HG03135 (cell line): ENCODE data around the gene IRF1.
"Not testable (repeated sequence)": the region's sequence is repeated elsewhere in the genome, so short reads cannot be mapped to it uniquely, and the experiment has no call there.

Experiments
- ATAC-seq: cut with Tn5 transposase; IDR thresholded peaks from one replicate; pipeline ENCODE4 v1.9.1; 2021; ENCODE audit warnings: mild to moderate bottlenecking, moderate library complexity; ENCODE audit not compliant: unreplicated experiment

IRF1 gene

GRCh38 chr5:132444841-132445639, 45.5 kb downstream of the IRF1 start:
- ATAC-seq = no peak

GRCh38 chr5:132444061-132444460, 46.5 kb downstream of the IRF1 start:
- no peak for ATAC-seq

- ATAC-seq = no peak
These were observed 51.0 kb downstream of the IRF1 start for GRCh38 chr5:132439521-132440089.

GRCh38 chr5:132438917-132439316, 51.7 kb downstream of the IRF1 start:
- ATAC-seq = no peak

GRCh38 chr5:132438267-132438645, 52.3 kb downstream of the IRF1 start:
- not testable (repeated sequence) for ATAC-seq

GRCh38 chr5:132437604-132438266, 52.8 kb downstream of the IRF1 start:
- ATAC-seq = peak; percentile 78

- no peak for ATAC-seq
These were observed 53.6 kb downstream of the IRF1 start for GRCh38 chr5:132436936-132437335.

- no peak for ATAC-seq
These were observed 54.7 kb downstream of the IRF1 start for GRCh38 chr5:132435886-132436285.

GRCh38 chr5:132435447-132435846, 55.1 kb downstream of the IRF1 start:
- ATAC-seq = no peak

GRCh38 chr5:132434416-132435286, 55.9 kb downstream of the IRF1 start:
- no peak for ATAC-seq

- no peak for ATAC-seq
These were observed 57.4 kb downstream of the IRF1 start for GRCh38 chr5:132433141-132433540.

GRCh38 chr5:132431632-132432031, 58.9 kb downstream of the IRF1 start:
- no peak for ATAC-seq
